Kidney (tissue), 14 donors: ENCODE measurements around the gene LRRC25. TPM values are rescaled to one million over a fixed set of nuclear protein-coding genes. Genes with fewer than 3 reads are reported as not detected.
A peak's percentile ranks its signal among the peaks of the same experiment; 100 is the strongest.

Source experiments
- DNase-seq, 5 donors: peaks; one replicate each; pipeline ENCODE4 v3.0.0-alpha.2; 2013 to 2020
- FAIRE-seq: peaks from 2 replicates; lab custom pipeline; 2012; peaks lifted over from hg19 to GRCh38; lab: Jason Lieb, UNC
- H3K27ac ChIP-seq, 2 donors: one replicate each; pipeline ENCODE4 v1.7.0; 2013; ENCODE audit warnings: low read depth in 2 of 2, low read length in 2 of 2, inconsistent platforms in 1 of 2
- H3K27me3 ChIP-seq: one replicate; pipeline ENCODE4 v1.7.1; 2013; ENCODE audit warnings: low read length, inconsistent platforms; ENCODE audit not compliant: control insufficient read depth, insufficient read depth
- H3K36me3 ChIP-seq, 3 donors: one replicate each; pipeline versions ENCODE4 v1.7.0 to v1.7.1; 2013; ENCODE audit warnings: low read length in 3 of 3, control low read depth in 1 of 3, inconsistent platforms in 1 of 3; ENCODE audit not compliant: insufficient read depth in 3 of 3, control insufficient read depth in 2 of 3
- H3K4me1 ChIP-seq, 3 donors: one replicate each; pipeline versions ENCODE4 v1.7.0 to v1.7.1; 2013; ENCODE audit warnings: low read length in 3 of 3, inconsistent platforms in 1 of 3, low read depth in 1 of 3; ENCODE audit not compliant: control insufficient read depth in 2 of 3, insufficient read depth in 2 of 3
- H3K4me3 ChIP-seq, 3 donors: one replicate each; pipeline versions ENCODE4 v1.7.0 to v1.8.1; 2013; ENCODE audit warnings: low read length in 3 of 3, control low read depth in 1 of 3, inconsistent platforms in 1 of 3
- H3K9ac ChIP-seq, 3 donors: one replicate each; pipeline versions ENCODE4 v1.7.0 to v1.7.1; 2013; ENCODE audit warnings: low read length in 3 of 3, control low read depth in 1 of 3, inconsistent platforms in 1 of 3
- H3K9me3 ChIP-seq, 3 donors: one replicate each; pipeline versions ENCODE4 v1.7.0 to v1.7.1; 2013; ENCODE audit warnings: low read length in 3 of 3, control low read depth in 1 of 3, inconsistent platforms in 1 of 3; ENCODE audit not compliant: control insufficient read depth in 2 of 3, insufficient read depth in 1 of 3
- CTCF ChIP-seq: IDR thresholded peaks from 3 replicates; pipeline ENCODE4 v1.5.1; 2012; ENCODE audit warnings: mild to moderate bottlenecking, moderate library complexity, borderline replicate concordance; ENCODE audit not compliant: insufficient read depth; ENCODE audit errors: extremely low read depth
- intact Hi-C: fragments of 100-400 bp; cut with DNase I; formaldehyde crosslinking; loops from one replicate; pipeline ENCODE4 v1.11.1; 2022
- polyA plus RNA-seq: library from polyadenylated mRNA; stranded (reverse); fragments of 350-450 nt; fragmentation: Illumina TruSeq; extraction: RNeasy Lipid Tissue Mini Kit (QIAGEN cat#74804); gene quantifications from one replicate; pipeline ENCODE4 v1.2.3, GENCODE V29; 2014; ENCODE audit warnings: low read depth, low replicate concordance; ENCODE audit not compliant: insufficient read depth
- total RNA-seq: library from RNA; stranded (reverse); fragmentation: NEBNext Ultra II Directional; extraction: Animal tissue kit (Norgen Biotek cat#: 25700); gene quantifications from one replicate; pipeline ENCODE4 v1.2.1, GENCODE V29; 2021
- donor health status: control.
- donor health status: control.
- donor health status: control.
- donor health status: control.
- donor health status: control.
- donor health status: DM: yes; HTN: yes; CAD: no.
- donor health status: Normal renal cell carcinoma (clear cell type).

LRRC25 gene
- total and polyA plus RNA-seq, 2 donors from 2014 or later = 2.7 to 13.1 TPM

DNA sequence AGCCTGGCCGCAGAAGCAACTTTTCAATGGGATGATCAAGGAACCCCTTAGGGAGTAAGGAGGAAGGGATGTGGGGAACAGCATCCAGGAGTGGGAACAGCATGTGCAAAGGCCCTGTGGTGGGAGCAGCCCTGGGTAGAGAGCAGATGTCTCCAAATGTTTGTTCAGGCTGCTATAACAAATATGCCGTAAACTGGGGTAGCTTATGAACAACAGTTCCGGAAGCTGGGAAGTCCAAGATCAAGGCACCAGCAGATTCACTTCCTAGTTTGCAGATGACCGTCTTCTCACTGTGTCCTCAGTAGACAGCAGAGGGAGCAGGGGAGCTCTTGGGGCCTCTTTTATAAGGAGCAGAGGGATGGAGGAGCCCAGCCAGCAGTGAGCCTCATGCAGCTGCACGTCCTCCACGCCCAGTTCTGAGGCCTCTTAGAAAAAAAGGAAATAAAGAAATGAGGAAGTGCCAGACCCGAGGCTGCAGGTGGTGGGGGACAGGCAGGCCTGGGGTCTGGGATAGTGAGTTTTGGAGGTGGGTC is 4.2 kb upstream of the LRRC25 start:
- intact Hi-C loops = loop anchor here (10.0 kb wide), 2 partner anchors 57 to 127 kb away; partner anchors contain the start of genes IQCN and PGPEP1
- H3K27me3 ChIP-seq = no peaks in the 10 kb centered on the region

DNA sequence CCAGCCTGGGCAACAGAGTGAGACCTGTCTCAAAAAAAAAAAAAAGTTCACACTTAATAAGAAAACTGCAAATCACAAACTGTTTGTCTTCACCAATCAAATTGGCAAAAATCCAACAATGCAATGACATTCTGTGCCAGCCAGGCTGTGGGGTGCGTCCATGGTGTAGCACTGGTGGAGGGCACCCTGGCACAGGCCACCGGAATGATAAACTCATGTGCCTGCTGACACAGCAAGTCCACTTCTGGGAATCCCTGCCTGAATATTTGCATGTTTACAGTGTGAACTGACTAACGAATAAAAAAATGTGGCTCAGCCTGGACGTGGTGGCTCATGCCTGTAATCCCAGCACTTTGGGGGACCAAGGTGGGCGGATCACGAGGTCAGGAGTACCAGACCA is 1.6 kb upstream of the LRRC25 start:
- Histone ChIP-seq H3K27me3 (no peaks in the 10 kb centered on the region), H3K36me3 (no peaks in the 10 kb centered on the region), H3K9me3 (no peaks in the 10 kb centered on the region), H3K4me1 (peaks cover 0 to 23% (median 0%) of the 10 kb centered on the region in 3 donors), H3K27ac (peak overlapping the region; percentile 17 to 32), H3K4me3 (no peak overlapping the region), H3K9ac (no peak overlapping the region)
- intact Hi-C loops = no loop called here
- DNase-seq (peak in 1 of 5 donors; percentile 83), FAIRE-seq (no peak)
- TF ChIP-seq CTCF = no peak

More for the DNA sequence above, 4.2 kb upstream of the LRRC25 start:
- H3K36me3 ChIP-seq = no peaks in the 10 kb centered on the region
- FAIRE-seq = no peak
- H3K9me3 ChIP-seq = no peaks in the 10 kb centered on the region
- H3K9ac ChIP-seq = no peak overlapping the region
- TF ChIP-seq CTCF = peak; percentile 23
- H3K4me1 ChIP-seq = peaks cover 0 to 19% (median 0%) of the 10 kb centered on the region in 3 donors
- no peak overlapping the region for H3K4me3 ChIP-seq
- H3K27ac ChIP-seq = peak overlapping the region; percentile 74 to 83
- peak; percentile 61 to 80 (median 72) for DNase-seq

GRCh38 chr19:18396471-18397241 is 766 bp downstream of the LRRC25 start:
- no peak for FAIRE-seq

More at GRCh38 chr19:18396471-18397241, 766 bp downstream of the LRRC25 start:
- Histone ChIP-seq H3K4me1 (peaks cover 0 to 16% (median 0%) of the 10 kb centered on the region in 3 donors), H3K36me3 (no peaks in the 10 kb centered on the region), H3K27ac (peak overlapping the region; percentile 30 to 51), H3K27me3 (no peaks in the 10 kb centered on the region), H3K9me3 (no peaks in the 10 kb centered on the region), H3K4me3 (no peak overlapping the region), H3K9ac (no peak overlapping the region)
- intact Hi-C loops = no loop called here
- TF ChIP-seq CTCF = no peak
- DNase-seq = no peak
